ENCODE data around the gene DIAPH3.

DNA sequence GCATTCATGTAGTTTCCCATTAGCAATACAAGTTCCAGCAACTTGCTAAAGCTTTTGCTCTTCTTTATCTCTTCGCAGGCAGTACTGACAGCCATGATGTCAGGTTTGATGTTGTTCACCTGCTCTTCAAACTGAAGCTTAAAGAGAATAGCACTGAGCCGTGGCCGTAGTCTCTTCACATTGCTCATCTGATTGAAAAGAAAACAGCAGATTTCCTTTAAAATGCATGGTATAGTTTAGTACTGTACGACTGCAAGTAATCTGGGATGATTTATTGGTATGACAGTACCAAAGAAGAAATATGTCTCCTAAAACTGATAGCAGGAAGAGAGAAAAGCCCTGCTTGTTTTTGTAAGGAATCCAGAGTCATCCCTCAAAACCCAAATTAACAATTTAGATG is 284.4 kb downstream of the DIAPH3 start:
- TF ChIP-seq, protein P1, sequence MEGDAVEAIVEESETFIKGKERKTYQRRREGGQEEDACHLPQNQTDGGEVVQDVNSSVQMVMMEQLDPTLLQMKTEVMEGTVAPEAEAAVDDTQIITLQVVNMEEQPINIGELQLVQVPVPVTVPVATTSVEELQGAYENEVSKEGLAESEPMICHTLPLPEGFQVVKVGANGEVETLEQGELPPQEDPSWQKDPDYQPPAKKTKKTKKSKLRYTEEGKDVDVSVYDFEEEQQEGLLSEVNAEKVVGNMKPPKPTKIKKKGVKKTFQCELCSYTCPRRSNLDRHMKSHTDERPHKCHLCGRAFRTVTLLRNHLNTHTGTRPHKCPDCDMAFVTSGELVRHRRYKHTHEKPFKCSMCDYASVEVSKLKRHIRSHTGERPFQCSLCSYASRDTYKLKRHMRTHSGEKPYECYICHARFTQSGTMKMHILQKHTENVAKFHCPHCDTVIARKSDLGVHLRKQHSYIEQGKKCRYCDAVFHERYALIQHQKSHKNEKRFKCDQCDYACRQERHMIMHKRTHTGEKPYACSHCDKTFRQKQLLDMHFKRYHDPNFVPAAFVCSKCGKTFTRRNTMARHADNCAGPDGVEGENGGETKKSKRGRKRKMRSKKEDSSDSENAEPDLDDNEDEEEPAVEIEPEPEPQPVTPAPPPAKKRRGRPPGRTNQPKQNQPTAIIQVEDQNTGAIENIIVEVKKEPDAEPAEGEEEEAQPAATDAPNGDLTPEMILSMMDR (IDR thresholded peaks at IDR 0.05), result no peak
- TF ChIP-seq POLR2A (IDR thresholded peaks at IDR 0.05), result no peak
